C4-2B (cell line): ENCODE data around the gene CA11.

ENCODE experiments used
- CTCF ChIP-seq: fragments of 450-650 bp; conservative IDR thresholded peaks from 2 replicates; pipeline ENCODE4 v1.5.1; 2017; ENCODE audit warnings: mild to moderate bottlenecking
- ZFX ChIP-seq: fragments of 450-650 bp; IDR thresholded peaks from 2 replicates; pipeline ENCODE4 v1.6.1; 2017

GRCh38 chr19:48686088-48686487 lies 40.1 kb upstream of the CA11 start:
- no peak for TF ChIP-seq CTCF
- no peak for TF ChIP-seq ZFX
